ENCODE measurements around the gene PTPRE.
"Not testable (repeated sequence)": the region's sequence is repeated elsewhere in the genome, so short reads cannot be mapped to it uniquely, and the experiment has no call there.

The PTPRE gene

DNA sequence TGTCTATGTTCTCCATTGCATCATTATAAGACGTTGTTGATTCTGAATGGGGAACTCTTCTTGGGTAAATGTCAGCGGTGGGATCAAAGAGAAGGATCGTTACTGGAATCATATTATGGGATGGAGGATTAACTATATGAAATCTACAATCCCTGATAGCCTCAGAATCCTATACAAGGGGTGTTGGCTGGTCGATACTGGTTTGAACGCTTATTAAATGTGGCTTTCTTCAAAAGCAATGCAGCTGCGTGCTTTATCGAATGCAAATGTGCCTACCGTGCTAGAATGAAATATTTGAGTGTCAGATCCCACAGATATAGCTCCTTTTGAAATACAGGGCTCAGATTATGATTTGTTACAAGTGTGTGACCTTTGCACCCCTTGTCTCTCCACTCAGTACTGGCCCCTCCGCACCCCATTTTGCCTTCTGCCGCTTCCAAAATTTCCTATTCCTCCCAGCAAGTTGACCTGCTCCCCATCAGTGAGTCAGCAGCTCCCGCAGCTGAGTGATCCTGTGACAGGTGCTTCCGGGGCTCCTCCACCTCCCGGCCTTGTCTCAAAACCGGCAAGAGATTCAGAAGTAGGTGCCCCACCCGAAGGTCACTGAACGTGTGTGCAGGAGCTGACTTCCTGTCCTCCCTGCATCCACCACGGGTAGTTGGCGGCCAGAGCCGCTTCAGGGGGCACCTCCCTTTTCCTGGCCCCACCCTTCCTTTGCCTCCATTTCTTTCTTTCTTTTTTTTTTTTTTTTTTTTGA lies 76.6 kb downstream of the PTPRE start:
- no peak for DNase-seq (ENCODE audit: low spot score)

DNA sequence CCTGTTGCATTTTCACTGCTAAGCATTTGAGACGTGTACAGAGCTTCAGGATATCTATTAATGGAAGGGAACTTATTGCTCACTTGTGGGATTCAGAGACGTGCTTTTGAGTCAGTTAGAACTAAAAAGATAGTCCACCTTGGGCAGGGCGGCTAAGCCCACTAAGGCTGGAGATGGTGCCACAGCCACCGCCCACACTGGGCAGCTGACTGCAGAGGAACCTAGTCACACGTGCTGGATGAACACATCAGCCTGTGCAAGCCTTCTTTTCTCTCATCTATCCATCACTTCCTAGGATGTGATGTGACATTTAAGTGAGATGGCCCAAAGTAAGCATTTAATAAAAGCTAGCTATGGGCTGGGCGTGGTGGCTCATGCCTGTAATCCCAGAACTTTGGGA lies 78.0 kb downstream of the PTPRE start:
- DNase-seq (ENCODE audit: low spot score): no peak

DNA sequence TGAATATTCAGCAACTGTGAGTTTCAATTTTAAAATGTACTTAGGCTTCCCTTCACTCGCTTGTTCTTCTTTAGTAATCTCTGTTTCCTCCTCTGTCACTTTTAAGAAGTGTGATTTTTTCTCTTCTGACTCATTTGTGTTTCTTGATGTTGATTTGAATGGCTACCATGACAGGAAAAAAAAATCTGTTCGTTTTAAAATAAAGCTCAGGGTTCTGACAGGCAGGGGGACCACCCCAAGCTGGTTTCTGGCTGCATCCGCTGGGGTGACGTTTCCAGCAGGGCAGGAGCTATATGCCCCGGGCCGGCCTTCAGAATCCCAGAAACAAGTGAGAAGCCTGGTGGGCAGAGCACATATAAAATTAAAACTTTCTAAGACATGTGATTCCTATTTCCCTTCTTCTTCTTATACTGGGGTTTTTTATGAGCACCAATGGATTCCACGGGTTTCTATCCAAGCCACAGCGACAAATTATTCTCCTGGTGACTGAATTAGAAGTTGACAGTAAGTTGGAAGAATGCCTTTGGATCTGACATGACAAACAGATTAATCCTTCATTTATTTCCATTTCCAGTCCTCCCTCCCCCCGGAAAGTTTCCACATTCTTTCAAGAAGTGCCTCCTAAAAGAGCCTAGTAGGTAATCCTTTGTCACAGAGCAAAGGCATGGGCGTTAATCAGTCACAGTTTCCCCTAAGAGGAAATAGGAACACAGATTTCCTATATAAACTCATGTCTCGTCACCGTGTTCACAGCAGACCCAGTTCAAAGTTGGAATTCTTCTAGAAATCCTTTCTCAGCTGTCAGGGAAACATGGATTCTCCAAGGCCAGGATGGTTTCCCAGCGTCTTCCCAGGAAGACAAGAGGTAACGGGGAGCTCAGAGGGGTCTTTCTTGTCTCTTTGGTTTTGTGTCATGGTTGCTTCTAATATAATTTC lies 79.9 kb downstream of the PTPRE start:
- DNase-seq (ENCODE audit: low spot score): no peak

DNA sequence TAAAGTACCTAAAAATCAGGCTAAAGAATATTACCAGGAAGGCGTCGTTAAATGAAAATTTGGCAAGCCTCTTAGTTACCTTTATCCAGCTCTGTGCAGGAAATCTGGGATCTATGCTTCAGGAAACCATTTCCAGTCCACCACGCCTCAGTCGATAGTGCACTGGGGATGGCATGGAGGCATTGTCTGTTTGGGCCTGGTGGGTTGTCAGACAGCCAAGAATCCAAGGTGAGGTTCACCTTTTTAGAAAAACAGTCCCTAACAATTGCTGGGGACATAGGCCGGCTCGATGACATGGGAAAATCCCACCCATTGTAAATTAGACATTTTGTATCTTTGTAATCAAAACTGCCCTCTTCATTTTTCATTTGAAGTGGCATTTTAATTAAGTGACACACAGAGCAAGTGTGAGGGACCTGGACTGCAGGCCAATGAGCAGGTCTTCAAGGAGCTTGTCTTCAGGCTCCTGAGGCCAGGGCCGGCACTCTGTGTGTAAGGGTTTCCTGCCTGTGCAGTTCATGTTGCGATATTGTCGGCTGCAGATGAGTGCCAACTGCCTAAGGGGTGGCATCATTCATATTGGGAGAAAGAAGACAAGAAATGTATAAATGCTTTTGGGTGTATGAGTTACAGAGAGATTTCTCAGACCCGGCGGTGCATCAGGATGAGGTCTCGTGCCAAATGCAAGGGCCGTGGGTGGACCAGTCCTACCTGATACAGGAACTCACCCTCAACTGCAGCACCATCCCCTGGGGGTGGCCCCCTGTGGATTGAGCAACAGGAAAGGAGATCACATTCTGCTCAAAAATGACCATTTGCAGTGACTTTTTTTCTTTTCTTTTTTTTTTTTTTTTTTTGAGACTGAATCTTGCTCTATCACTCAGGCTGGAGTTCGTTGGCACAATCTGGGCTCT lies 80.8 kb downstream of the PTPRE start:
- no peak for DNase-seq (ENCODE audit: low spot score)

DNA sequence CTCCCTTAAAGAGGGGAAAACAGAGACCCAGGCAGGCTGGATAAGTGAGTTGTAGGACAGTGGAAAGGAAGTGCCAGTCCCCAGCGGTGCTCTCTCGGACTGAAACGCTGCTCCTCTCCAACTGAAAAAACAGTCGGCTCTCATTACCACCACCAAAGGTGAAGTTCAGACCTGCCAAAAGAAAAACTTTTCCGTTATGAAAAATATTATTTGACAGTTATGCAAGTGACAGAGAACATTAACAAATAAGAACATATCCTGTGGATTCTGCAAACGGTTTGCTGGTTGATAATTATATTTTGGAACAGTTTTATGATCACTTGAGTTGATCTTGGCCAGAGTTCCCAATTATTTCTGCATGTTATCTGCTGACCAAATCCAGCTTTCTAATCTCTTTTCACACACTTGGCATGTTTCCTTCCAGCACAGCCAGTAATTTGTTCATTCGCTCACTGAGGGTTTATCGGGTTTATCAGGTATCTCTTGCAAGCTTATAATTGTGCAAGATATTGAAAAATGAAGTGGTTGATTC lies 82.6 kb downstream of the PTPRE start:
- no peak for DNase-seq (ENCODE audit: low spot score)

DNA sequence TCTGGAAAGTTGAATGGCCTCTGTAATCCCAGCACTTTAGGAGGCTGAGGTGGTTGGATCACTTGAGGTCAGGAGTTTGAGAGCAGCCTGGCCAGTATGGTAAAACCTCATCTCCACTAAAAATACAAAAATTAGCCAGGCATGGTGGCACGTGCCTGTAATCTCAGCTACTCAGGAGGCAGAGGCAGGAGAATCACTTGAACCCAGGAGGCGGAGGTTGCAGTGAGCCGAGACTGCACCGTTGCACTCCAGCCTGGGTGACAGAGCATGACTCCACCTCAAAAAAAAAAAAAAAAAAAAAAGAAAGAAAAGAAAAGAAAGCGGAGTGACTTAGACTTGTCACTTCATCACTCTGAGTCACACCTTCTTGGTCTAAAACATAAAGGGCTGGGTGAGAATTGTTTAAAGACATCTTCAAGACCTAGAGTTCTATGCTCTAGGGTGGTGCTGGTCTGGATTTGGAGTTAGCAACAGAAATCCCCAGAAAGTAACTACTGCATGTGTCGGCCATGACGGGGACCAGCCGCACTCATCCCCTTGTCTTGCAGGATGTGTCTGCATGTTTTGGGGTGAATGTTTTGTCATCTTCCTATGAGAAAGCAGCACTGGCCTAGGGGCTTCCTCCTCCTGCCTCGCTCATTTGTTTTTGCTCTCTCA lies 83.4 kb downstream of the PTPRE start:
- not testable (repeated sequence) for DNase-seq (ENCODE audit: low spot score)

DNA sequence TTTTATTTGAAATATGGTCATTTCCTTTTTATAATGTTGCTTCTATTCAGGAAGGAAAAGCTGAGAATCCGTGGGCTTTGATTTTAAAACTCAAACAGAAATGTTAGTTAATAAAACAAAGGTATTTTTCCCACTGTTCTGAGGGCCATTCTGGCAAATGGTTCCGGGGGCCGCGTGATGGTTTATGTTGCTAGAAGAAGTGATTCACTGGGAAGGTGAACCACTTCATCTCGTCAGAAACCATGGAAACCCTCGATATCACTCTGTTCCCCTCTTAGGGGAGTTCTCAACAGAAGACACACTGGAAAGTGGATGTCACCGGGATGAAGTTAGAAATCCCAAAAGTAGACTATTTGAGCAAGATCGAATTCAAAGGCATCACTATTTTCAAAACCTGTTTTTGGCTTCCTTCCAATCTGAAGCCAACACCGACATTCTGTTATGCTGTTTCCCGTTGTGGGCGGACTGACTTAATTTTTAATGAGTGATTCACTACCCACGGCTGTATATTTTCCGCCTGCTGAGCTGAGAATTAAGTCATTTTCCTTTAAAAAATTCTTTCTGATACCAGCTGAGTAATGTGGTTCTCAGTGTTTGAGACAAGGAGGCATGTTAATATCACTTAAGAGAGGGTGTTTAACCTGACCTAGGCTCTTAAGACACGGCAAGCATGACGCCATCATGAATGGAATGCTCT lies 84.1 kb downstream of the PTPRE start:
- DNase-seq (ENCODE audit: low spot score): no peak

DNA sequence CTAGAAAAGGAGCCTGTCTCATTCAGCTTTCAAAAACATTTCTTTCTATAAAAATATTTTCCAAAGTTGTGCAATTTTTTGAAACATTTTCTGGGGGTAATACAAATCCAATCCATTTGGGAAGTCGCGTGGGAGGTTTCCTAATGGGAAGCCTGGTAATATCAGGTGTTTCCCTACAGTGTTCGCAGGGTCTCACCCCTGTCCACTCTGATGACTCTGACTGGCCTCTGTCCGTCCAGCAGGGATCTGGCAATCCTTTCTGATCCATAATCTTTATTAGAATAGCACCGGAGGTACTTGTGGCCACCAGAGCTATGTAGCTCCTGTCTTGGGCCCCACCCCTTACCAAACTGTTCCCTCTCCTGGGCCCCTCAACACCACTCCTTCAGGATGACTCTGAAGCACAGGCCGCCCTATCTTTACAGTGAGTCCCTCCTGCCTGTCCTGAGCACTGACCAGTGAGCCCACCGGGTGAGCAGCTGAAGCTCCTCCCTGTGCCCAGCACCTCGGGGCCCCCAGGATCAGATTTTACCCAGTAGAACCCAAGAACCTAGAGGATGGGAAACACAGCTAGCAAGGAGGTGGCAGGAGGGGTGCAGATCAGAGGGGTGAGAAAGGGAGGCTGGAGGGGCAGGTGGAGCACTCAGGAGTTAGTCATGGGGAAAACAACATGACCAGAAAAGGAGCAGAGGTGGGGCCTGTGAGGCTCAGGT lies 84.8 kb downstream of the PTPRE start:
- no peak for DNase-seq (ENCODE audit: low spot score)

DNA sequence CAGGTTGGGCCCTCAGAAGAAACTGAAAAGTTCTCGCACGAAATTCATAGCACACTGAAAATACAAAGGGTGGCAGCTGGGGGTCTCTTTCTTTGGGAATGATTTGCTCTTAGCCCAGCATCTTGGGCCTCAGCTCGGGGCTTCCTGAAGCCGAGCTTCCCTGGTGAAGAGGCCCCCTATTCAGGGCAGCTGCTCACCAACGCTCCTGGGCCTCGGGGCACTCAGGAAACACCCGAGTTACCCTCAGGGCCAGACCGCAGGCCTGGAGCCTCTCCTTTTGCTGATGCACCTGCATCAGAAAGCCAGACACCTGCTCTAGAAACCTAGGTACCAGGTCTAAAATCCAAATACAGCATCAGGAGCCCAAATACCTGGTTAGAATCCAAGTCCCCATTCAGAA lies 85.5 kb downstream of the PTPRE start:
- no peak for DNase-seq (ENCODE audit: low spot score)

DNA sequence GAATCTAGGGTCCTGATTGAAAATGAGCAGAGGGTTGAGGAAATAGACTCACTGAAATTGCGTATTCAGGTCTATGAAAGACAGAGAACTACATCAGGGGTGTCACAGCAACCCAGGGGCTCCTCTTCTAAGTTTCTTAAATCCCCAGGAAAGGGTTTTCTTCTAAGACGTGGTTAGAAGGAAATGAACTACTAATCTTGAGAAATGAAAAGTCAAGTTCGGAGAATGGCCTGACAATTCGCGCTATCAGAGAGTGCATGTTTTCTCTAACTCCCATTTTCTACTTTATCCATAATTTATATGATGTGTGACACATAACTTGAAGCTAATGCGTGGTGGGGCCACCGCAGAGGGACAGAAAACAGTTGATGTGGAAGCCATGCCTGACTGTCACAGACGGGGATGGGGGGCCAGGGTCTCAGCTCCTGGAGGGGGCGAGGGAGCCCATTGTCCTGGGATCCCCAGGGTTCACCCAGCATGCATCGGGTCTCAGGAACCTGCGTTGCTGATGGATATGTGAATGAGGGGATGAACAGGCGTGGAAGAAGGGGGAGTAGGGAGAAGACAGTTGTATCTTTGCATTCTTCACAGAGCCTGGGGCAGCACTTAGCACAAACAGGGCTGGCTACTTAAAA lies 86.3 kb downstream of the PTPRE start:
- no peak for DNase-seq (ENCODE audit: low spot score)

DNA sequence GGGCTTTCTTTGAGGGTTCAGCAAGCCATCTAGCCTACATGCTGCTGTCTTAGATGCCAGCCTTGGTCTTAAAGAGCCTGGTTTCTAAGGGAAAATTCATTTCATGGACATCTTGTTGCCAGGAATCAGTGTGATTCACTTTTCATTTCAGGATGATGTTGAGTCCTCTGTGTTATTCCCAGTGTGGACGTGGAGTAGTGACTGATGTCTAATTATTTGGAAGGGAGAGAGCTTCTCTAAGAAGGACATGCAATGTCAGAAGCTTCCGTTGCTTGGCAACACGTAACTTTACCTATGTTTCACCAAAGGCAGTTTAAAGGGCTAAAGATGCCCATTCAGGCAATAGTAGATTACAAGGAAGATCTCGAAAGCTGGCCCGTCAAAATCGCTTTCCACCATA lies 89.0 kb downstream of the PTPRE start:
- DNase-seq (ENCODE audit: low spot score): no peak

DNA sequence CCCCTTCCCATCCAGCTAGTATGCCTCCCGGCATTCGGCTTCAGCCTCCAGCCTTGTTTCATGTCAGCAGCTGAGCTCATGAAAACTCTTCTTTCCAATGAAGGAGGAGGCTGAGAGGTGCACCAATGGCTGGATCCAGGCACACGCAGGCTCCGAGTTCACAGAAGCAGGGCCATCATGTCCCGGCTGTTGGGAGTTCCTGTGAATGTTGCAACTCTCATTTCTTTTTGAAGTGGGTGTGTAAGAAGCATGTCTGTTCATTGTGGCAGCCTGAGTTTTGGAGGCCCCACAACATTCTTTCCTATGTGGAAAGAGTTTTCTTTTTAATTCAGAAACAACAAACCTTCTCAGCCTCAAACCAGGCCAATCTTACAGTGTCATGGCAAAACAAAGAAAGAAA lies 89.7 kb downstream of the PTPRE start:
- DNase-seq (ENCODE audit: low spot score): no peak

DNA sequence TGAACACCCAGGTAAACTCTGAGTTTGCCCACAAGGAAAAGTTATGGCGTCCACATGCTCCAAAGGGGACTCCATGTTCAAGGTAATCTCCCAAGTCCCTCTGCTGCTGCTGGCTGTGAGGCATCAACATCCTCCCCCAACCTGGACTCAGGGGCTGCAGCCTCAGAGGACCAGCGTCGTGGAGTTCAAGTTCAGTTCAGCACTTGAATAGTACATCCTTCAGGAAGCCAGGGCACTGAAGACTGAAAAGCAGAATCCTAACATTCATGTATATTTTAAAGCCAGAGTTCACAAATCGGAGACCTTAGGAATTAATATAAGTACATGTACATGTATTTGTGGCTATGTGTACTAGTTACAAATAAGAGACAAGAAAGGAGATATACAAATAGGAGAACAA lies 90.4 kb downstream of the PTPRE start:
- no peak for DNase-seq (ENCODE audit: low spot score)

DNA sequence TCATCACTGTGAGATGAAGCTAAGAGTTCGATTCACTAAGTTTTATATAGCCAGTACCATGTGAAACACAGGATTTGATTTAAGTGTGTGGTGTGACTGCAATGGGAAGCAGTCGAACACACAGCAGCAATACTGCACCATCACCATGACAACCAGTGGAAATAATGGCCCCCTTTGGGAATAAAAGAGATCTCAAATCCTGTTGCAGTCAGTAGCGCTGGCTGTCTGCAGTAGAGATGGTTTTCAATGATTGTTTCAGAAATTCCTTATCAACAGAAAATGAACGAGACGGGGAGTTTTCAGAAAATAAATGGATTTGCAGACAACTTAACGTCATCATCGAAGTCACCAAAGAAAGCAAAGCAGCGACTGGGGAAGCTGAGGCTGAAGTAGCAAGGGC lies 91.0 kb downstream of the PTPRE start:
- DNase-seq (ENCODE audit: low spot score): no peak

DNA sequence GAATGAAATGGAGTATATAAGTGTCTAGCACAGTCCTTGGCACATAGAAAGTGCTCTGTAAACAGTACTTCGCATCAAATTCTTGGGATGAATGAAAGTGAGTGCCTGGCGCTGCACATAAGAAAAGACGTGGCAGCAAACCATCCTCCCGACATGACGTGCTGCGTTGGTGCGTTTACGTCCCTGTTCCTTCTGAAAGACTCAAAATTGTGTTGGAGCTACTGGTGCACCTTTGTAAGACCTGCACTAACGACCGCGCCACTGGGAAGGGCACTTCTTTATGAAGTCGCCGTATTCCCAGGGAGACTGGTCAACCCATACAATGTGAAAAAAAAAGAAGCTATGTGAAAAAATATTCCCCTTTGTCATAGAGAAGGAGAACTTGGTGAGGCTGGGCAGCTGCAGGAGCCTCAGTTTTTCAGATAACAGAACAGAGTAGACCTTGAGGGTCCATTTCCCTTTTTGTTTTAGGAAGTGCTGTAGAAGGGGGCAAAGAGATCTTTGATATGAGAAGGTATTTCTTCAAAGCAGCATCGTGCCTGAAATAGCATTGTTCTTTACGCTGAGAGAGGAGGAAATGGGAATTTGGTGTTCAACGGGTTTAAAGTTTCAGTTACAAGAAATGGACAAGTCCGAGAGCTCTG lies 91.7 kb downstream of the PTPRE start:
- DNase-seq (ENCODE audit: low spot score): no peak

DNA sequence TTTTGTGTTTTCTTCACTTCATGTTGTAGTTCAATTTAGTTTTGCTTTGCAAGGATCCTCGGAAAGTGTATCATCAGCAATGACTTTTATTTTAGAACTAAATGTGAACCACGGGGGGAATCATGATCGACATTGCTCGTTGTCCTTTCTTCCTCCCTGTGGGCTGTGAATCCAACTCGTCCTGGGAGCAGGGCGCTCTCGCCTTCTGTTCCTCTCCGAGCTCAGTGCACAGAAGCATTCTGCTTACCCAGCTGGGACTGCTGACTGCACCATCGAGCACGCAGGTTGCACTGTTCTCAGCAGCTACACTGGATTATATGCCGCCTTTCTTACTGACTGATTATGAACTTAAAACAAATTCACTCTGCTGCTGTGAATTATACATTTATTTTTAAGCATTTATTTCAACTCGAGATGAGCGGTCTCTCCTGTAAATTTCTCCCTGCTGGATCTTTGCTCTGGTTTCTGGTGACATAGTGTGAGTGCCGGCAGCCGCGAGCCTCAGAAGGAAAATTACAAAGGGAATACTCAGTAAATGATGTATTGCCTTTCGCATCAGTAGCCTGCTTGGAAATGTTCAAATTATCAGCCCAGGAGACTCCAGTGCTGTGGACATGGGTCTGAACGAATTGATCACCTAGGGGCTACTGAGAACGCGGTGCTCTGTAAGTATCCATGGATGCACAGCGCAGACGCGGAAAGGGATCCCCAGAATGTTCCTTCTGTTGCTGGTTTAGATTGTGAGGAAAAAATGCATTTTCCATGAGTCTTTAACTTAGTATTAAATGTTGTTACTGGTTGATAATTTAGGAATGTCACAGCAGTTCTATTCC lies 92.6 kb downstream of the PTPRE start:
- peak; percentile 42 for DNase-seq (ENCODE audit: low spot score)

DNA sequence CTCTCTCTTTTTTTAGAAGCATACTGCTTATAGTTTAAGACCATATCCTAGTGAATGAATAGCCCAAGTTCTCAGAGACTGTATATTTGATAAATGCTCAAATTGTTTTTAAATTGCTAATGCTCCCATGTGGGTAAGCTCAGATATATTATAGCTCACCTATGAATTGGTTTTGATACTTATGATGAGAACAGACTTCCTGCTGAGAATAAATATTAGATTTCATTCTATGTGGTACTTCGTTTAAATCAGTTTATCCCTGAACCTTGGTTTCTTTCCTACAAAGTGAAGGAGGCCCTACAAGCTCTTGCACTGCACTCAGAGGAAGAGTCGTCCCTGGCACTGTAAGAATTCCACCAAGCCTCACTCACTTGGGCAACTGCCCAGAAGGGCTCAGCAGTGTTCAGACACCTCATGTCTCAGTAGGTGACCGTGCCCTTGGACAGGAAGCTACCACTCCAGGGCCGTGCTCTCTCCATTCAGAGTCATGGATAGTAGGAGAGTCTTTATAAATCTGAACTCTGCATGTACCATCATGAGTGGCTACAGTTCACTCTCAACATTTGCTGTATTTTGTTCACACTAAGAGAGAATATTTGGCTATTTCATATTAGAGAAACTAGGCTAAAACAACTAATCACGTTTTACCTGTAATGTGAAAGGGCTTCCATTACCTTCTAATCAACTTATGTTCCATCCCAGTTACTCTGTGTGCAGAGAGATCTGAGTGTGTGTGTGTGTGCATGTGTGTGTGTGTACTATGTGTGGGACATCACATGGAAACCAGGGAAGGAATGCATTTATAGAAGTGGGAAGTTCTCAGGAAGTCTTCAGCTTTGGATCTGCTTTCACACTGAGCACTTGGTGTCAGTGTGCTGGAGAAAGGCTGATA lies 93.8 kb downstream of the PTPRE start:
- peak; percentile 64 for DNase-seq (ENCODE audit: low spot score)

Measured in cerebellar cortex (tissue), 1 donor.